NCI-H1436 (cell line): ENCODE data around the gene UBE2E1.
A peak's percentile ranks its signal among the peaks of the same experiment; 100 is the strongest.

Experiments used
- DNase-seq: peaks from one replicate; lab custom pipeline; 2025; lab: John Stamatoyannopoulos, UW

The UBE2E1 gene

GRCh38 chr3:23805633-23806533 is at the start of gene UBE2E1:
Gene UBE2E1 (plus strand): TSS chr3:23805955. CDS start chr3:23807270, 1,315 bp downstream.
- DNase-seq: peak; percentile 9

- DNase-seq: no peak
Observed at GRCh38 chr3:23756206-23756840, 49.4 kb upstream of the UBE2E1 start.

GRCh38 chr3:23758253-23758838 is 47.4 kb upstream of the UBE2E1 start:
- no peak for DNase-seq

GRCh38 chr3:23760325-23760724 is 45.4 kb upstream of the UBE2E1 start:
- DNase-seq: no peak

GRCh38 chr3:23760871-23761373 is 44.8 kb upstream of the UBE2E1 start:
- DNase-seq: no peak

- DNase-seq: no peak
Observed at GRCh38 chr3:23761440-23761896, 44.3 kb upstream of the UBE2E1 start.

GRCh38 chr3:23762214-23762613 is 43.5 kb upstream of the UBE2E1 start:
- no peak for DNase-seq

- DNase-seq: no peak
Observed at GRCh38 chr3:23762759-23763477, 42.8 kb upstream of the UBE2E1 start.

- DNase-seq: no peak
Observed at GRCh38 chr3:23764407-23764806, 41.3 kb upstream of the UBE2E1 start.

GRCh38 chr3:23767546-23767945 is 38.2 kb upstream of the UBE2E1 start:
- DNase-seq: no peak

- no peak for DNase-seq
Observed at GRCh38 chr3:23775254-23775909, 30.4 kb upstream of the UBE2E1 start.

GRCh38 chr3:23776352-23776891 is 29.3 kb upstream of the UBE2E1 start:
- DNase-seq: no peak

- no peak for DNase-seq
Observed at GRCh38 chr3:23778446-23778845, 27.3 kb upstream of the UBE2E1 start.

- no peak for DNase-seq
Observed at GRCh38 chr3:23779841-23780240, 25.9 kb upstream of the UBE2E1 start.

GRCh38 chr3:23781051-23781450 is 24.7 kb upstream of the UBE2E1 start:
- no peak for DNase-seq

- DNase-seq: no peak
Observed at GRCh38 chr3:23781871-23782270, 23.9 kb upstream of the UBE2E1 start.

- DNase-seq: no peak
Observed at GRCh38 chr3:23785097-23785645, 20.6 kb upstream of the UBE2E1 start.

- DNase-seq: no peak
Observed at GRCh38 chr3:23785882-23786281, 19.9 kb upstream of the UBE2E1 start.

- DNase-seq: no peak
Observed at GRCh38 chr3:23791678-23792077, 14.1 kb upstream of the UBE2E1 start.

- no peak for DNase-seq
Observed at GRCh38 chr3:23793528-23794134, 12.1 kb upstream of the UBE2E1 start.
